Mucosa of descending colon (tissue), 3 donors: ENCODE data around the gene EEF1AKMT2. TPM values are rescaled to one million over a fixed set of nuclear protein-coding genes. Genes with fewer than 3 reads are reported as not detected.

Experiments
- ATAC-seq: fragments of 200-7000 bp; cut with Tn5 transposase; one replicate; pipeline ENCODE4 v1.9.1; 2020; ENCODE audit warnings: mild to moderate bottlenecking, moderate library complexity
- DNase-seq, 3 donors: peaks; one replicate each; pipeline ENCODE4 v3.0.0-alpha.2; 2020
- H3K36me3 ChIP-seq: fragments of 200-600 bp; one replicate; pipeline ENCODE4 v1.8.0; 2021; ENCODE audit warnings: low read depth, mild to moderate bottlenecking
- H3K4me1 ChIP-seq: fragments of 200-600 bp; one replicate; pipeline ENCODE4 v1.8.0; 2021; ENCODE audit warnings: low read depth, mild to moderate bottlenecking
- H3K4me3 ChIP-seq: fragments of 200-600 bp; one replicate; pipeline ENCODE4 v1.8.0; 2021; ENCODE audit warnings: mild to moderate bottlenecking
- H3K9me3 ChIP-seq: fragments of 200-600 bp; one replicate; pipeline ENCODE4 v1.8.0; 2021; ENCODE audit warnings: mild to moderate bottlenecking
- intact Hi-C, 2 donors: fragments of 100-400 bp; cut with DNase I in 1 of 2; cut with micrococcal nuclease in 1 of 2; formaldehyde crosslinking; loops; one replicate each; pipeline versions ENCODE4 v1.11.0 to v1.11.1; 2022; cut with DNase I, micrococcal nuclease
- long read RNA-seq, 2 donors: library from polyadenylated mRNA; unstranded; transcript quantifications; one replicate each; pipeline ENCODE4 v2.0.0, GENCODE V29; 2019 to 2021
- total RNA-seq, 3 donors: library from RNA; stranded (reverse); fragmentation: NEBNext Ultra II Directional in 2 of 3; extraction: Animal tissue kit (Norgen Biotek cat#: 25700) in 2 of 3; gene quantifications; one replicate each; pipeline versions ENCODE4 v1.2.1 to v1.2.4, GENCODE V29; 2021 to 2023
- TF ChIP-seq, protein P1 (sequence below): fragments of 200-600 bp; IDR thresholded peaks from one replicate; pipeline ENCODE4 v1.8.0; 2022; ENCODE audit warnings: antibody characterized with exemption, mild to moderate bottlenecking
- donor health status: DM: no; HTN: no; CAD: no; lungs with moderate emphysema.
- donor health status: DM: no; HTN: no; CAD: no.
- donor health status: DM: no; HTN: yes; CAD: no.

EEF1AKMT2 gene
- total RNA-seq = 10 to 100 TPM; 14.4 to 19.3 (median 18.0) TPM
- long read RNA-seq, donor 1, partial matches to known transcripts = 0 of 4 reads
- long read RNA-seq, donor 1, other reads (novel, unspliced or antisense) = 0 of 4 reads
- long read RNA-seq, donor 2, partial matches to known transcripts = 0 of 4 reads
- long read RNA-seq, donor 2, other reads (novel, unspliced or antisense) = 1 of 4 reads

DNA sequence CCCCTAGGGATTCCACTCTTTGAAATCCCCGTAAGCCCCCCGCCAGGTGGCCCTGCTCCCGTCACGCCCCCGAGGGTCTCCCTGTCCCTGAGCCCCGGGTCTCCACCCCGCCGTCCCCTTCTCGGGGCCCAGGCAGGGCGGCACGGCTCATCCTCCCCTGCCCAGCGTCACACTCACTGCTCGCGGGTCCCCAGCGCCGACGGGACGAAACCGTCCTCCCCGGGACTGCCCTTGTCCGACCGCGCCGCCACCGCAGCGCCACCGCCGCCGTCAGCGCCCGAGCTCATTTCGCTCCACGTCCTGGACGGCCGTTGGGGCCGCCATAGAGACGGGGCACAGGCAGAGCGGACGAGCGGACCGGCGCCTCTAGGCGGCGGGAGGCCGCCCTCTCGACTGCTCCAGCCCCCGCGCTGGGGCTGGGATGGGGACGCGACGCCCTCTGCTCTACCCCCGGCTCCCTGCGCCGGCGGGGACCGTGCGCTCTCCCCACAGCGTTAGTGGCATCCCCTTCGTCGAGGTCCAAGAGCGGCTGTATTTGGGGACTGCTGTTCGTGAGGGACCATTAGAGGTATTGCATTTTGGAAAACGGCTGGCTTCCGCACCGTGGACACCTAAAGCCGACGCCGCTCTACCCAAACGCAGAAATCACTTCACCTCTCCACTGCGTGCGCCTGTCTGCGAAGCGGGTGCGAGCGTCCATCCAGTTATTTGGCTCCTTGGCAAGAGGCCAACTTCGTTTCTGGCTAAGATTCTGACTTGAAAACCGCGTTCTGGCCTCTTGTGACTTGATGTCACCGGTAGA lies at the start of gene EEF1AKMT2:
Gene EEF1AKMT2, minus strand, starts transcription at position 341 of the 802 bp plus-strand sequence. Its CDS starts 54 bp downstream, at position 287.
- no peaks in the 10 kb centered on the region for H3K9me3 ChIP-seq
- peak; percentile 99 for ATAC-seq
- TF ChIP-seq, protein P1, sequence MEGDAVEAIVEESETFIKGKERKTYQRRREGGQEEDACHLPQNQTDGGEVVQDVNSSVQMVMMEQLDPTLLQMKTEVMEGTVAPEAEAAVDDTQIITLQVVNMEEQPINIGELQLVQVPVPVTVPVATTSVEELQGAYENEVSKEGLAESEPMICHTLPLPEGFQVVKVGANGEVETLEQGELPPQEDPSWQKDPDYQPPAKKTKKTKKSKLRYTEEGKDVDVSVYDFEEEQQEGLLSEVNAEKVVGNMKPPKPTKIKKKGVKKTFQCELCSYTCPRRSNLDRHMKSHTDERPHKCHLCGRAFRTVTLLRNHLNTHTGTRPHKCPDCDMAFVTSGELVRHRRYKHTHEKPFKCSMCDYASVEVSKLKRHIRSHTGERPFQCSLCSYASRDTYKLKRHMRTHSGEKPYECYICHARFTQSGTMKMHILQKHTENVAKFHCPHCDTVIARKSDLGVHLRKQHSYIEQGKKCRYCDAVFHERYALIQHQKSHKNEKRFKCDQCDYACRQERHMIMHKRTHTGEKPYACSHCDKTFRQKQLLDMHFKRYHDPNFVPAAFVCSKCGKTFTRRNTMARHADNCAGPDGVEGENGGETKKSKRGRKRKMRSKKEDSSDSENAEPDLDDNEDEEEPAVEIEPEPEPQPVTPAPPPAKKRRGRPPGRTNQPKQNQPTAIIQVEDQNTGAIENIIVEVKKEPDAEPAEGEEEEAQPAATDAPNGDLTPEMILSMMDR = peak; percentile 42

DNA sequence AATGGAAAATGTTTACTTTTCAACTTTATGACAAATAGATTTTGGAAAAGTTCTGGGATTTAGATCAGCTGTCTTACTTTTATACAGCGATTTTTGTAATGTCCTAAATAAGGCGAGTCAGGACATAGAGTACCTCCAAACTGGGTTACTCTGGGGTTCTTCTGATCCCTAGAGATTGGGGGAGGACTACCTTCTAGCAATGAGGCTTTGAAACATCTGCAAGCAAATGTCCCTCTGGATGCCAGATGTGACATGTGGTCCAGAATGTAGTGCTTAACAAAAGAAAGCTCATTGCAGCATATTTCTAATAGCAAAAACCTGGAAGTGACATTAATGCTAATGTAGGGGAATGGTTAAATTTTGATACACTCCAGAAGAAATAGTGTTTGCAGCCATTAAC lies 46.0 kb upstream of the EEF1AKMT2 start:
- no peak for DNase-seq
- Histone ChIP-seq H3K36me3 (peaks cover 7% of the 10 kb centered on the region), H3K4me3 (no peak overlapping the region), H3K9me3 (no peaks in the 10 kb centered on the region), H3K4me1 (no peaks in the 10 kb centered on the region)
- ATAC-seq = no peak
- intact Hi-C loops = no loop called here
- TF ChIP-seq, protein P1 = no peak

More for the DNA sequence above, at the start of gene EEF1AKMT2:
- H3K36me3 ChIP-seq = no peaks in the 10 kb centered on the region
- peak; percentile 88 to 90 (median 89) for DNase-seq
- H3K4me3 ChIP-seq = peak within 1 kb of the TSS; percentile 90
- H3K4me1 ChIP-seq = peaks cover 6% of the 10 kb centered on the region
- intact Hi-C loops = no loop called here

DNA sequence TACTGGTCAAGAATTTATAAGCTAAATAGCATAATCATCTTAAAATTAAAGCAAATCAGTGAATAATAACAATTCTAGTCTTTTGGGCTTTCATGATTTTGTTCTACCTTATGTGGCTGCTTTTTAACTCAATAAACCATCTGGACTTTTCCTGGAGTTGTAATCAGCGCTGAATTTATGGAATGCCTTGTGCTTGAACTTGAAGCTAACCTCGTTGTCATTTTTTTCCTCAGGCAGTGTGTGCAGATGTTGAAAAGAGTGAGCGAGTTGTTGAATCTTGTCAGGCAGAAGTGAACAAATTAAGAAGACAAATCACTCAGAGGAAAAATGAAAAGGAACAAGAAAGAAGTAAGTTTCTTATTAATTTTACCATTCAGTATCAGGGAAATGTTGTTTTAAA lies 39.4 kb upstream of the EEF1AKMT2 start:
- Histone ChIP-seq H3K4me3 (no peak overlapping the region), H3K4me1 (no peaks in the 10 kb centered on the region), H3K9me3 (no peaks in the 10 kb centered on the region), H3K36me3 (peaks cover 12% of the 10 kb centered on the region)
- TF ChIP-seq, protein P1 = no peak
- ATAC-seq = no peak
- intact Hi-C loops = no loop called here
- DNase-seq = no peak

DNA sequence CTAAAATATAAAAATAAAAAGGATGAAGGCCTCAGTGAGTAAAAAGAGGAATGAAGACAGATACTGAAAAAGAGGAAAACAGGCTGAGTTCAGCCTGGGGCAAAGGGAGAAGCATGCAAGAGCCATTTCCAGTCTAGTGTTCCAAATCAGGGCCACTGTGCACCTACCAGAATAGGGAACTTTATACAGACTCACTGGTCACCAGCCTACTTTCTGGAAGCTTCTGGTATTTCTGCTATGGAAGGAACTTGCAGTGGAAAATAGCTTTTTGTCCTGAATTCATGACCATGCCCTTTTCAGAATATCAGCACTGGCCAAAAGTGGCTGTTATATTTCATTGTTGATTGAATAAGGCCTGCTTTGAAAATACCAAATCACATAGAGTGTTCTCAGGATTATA lies 38.8 kb upstream of the EEF1AKMT2 start:
- Histone ChIP-seq H3K4me3 (no peak overlapping the region), H3K9me3 (no peaks in the 10 kb centered on the region), H3K36me3 (peaks cover 8% of the 10 kb centered on the region), H3K4me1 (no peaks in the 10 kb centered on the region)
- DNase-seq = no peak
- intact Hi-C loops = no loop called here
- TF ChIP-seq, protein P1 = no peak
- no peak for ATAC-seq

DNA sequence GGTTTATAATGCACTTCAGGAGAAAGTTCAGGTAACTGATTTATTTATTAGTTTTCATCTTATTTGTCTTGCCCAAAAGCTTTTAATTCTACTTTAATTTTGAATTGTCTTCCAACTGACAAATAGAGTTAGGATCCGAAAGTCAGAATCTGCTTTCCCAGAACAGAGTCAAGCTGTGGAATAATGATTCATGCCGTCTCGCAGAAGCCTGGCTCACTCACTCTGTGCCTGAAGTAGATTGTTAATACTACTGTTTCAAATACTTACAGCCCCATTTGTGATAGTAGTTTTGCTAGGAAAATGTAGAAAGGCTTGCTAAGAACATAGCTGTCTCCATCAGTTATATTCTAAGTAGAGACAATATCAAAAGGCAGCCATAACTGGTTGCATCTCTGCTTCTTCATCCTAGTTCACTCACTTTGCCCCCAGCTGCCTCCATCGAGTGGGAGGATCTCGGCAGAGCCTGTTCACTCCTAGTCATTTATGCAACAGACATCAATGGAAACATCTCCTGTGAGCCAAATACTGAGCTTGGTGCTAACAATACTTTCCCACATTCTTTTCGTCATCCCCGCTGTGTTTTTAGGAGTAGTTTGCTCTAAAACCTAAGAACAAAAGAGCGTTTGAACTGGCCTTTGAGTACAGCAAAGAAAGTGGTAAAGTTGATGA lies 37.9 kb upstream of the EEF1AKMT2 start:
- no peak for ATAC-seq
- no peak overlapping the region for H3K4me3 ChIP-seq
- intact Hi-C loops = loop anchor here in 1 of 2 donors (5.0 kb wide), 1 partner anchor 297 kb away; no protein-coding TSS in a partner anchor
- no peak for DNase-seq
- H3K36me3 ChIP-seq = peaks cover 5% of the 10 kb centered on the region
- H3K9me3 ChIP-seq = no peaks in the 10 kb centered on the region
- TF ChIP-seq, protein P1 = no peak
- no peaks in the 10 kb centered on the region for H3K4me1 ChIP-seq
